H9 (cell line): ENCODE measurements around the gene CA7. TPM values are rescaled to one million over a fixed set of nuclear protein-coding genes. Genes with fewer than 3 reads are reported as not detected.

Experiments used
- DNase-seq: peaks from one replicate; pipeline ENCODE4 v3.0.0-alpha.2; 2017
- H2AFZ ChIP-seq: one replicate; pipeline ENCODE4 v1.6.1; 2013; ENCODE audit warnings: mild to moderate bottlenecking, low read length, control low read depth, moderate library complexity
- H2AK5ac ChIP-seq: 2 replicates; pipeline ENCODE4 v1.6.1; 2013; ENCODE audit warnings: low read length, control low read depth, mixed read lengths; ENCODE audit not compliant: insufficient read length
- H2BK120ac ChIP-seq: one replicate; pipeline ENCODE4 v1.6.1; 2013; ENCODE audit warnings: low read depth, mild to moderate bottlenecking, low read length, control low read depth, inconsistent platforms; ENCODE audit not compliant: poor library complexity, severe bottlenecking
- H2BK12ac ChIP-seq: 2 replicates; pipeline ENCODE4 v1.6.1; 2013; ENCODE audit warnings: low read length, control low read depth, mixed read lengths, low read depth; ENCODE audit not compliant: insufficient read length
- H2BK15ac ChIP-seq: 2 replicates; pipeline ENCODE4 v1.6.1; 2013; ENCODE audit warnings: low read depth, low read length, control low read depth
- H2BK20ac ChIP-seq: one replicate; pipeline ENCODE4 v1.6.1; 2013; ENCODE audit warnings: low read depth, mild to moderate bottlenecking, low read length, control low read depth, inconsistent platforms; ENCODE audit not compliant: poor library complexity, severe bottlenecking
- H2BK5ac ChIP-seq: 2 replicates; pipeline ENCODE4 v1.6.1; 2013; ENCODE audit warnings: low read length, control low read depth, mixed read lengths; ENCODE audit not compliant: insufficient read length
- H3K14ac ChIP-seq: 2 replicates; pipeline ENCODE4 v1.6.1; 2013; ENCODE audit warnings: low read length, control low read depth; ENCODE audit not compliant: insufficient read depth
- H3K18ac ChIP-seq: 2 replicates; pipeline ENCODE4 v1.6.1; 2013; ENCODE audit warnings: low read depth, mild to moderate bottlenecking, mixed read lengths, low read length, control low read depth; ENCODE audit not compliant: insufficient read length
- H3K23ac ChIP-seq: 2 replicates; pipeline ENCODE4 v1.6.1; 2013; ENCODE audit warnings: low read length, control low read depth, mixed read lengths, low read depth; ENCODE audit not compliant: insufficient read length
- H3K23me2 ChIP-seq: 2 replicates; pipeline ENCODE4 v1.6.1; 2013; ENCODE audit warnings: low read depth, mild to moderate bottlenecking, mixed read lengths, low read length, control low read depth; ENCODE audit not compliant: insufficient read length, poor library complexity, severe bottlenecking
- H3K27ac ChIP-seq: 2 replicates; pipeline ENCODE4 v1.5.1; 2013; ENCODE audit warnings: low read length, control low read depth, mixed read lengths, low read depth; ENCODE audit not compliant: insufficient read length
- H3K27me3 ChIP-seq: 2 replicates; pipeline ENCODE4 v1.6.1; 2013; ENCODE audit warnings: low read length, control low read depth, inconsistent platforms; ENCODE audit not compliant: insufficient read depth
- H3K4ac ChIP-seq: 2 replicates; pipeline ENCODE4 v1.6.1; 2013; ENCODE audit warnings: low read depth, mild to moderate bottlenecking, control low read depth, inconsistent platforms, low read length, moderate library complexity
- H3K4me1 ChIP-seq: 2 replicates; pipeline ENCODE4 v1.6.1; 2013; ENCODE audit warnings: low read length, control low read depth, inconsistent platforms; ENCODE audit not compliant: insufficient read depth
- H3K4me2 ChIP-seq: 2 replicates; pipeline ENCODE4 v1.6.1; 2013; ENCODE audit warnings: low read length, control low read depth, mixed read lengths; ENCODE audit not compliant: insufficient read length, insufficient read depth
- H3K56ac ChIP-seq: 2 replicates; pipeline ENCODE4 v1.6.1; 2013; ENCODE audit warnings: low read depth, mild to moderate bottlenecking, mixed read lengths, low read length, control low read depth; ENCODE audit not compliant: insufficient read length
- H3K79me1 ChIP-seq: 2 replicates; pipeline ENCODE4 v1.6.1; 2013; ENCODE audit warnings: low read depth, mild to moderate bottlenecking, moderate library complexity, low read length, control low read depth, inconsistent platforms; ENCODE audit not compliant: insufficient read depth, poor library complexity, severe bottlenecking
- H3K79me2 ChIP-seq: 2 replicates; pipeline ENCODE4 v1.6.1; 2013; ENCODE audit warnings: low read length, control low read depth, inconsistent platforms; ENCODE audit not compliant: insufficient read depth
- H3K9ac ChIP-seq: 2 replicates; pipeline ENCODE4 v1.6.1; 2013; ENCODE audit warnings: low read length, control low read depth, mixed read lengths; ENCODE audit not compliant: insufficient read length; ENCODE audit errors: extremely low read depth
- H3K9me3 ChIP-seq: one replicate; pipeline ENCODE4 v1.6.1; 2013; ENCODE audit warnings: low read depth, low read length, inconsistent platforms; ENCODE audit not compliant: control insufficient read depth
- H3T11ph ChIP-seq: one replicate; pipeline ENCODE4 v1.6.1; 2013; ENCODE audit warnings: mild to moderate bottlenecking, low read length, control low read depth, inconsistent platforms
- H4K20me1 ChIP-seq: one replicate; pipeline ENCODE4 v1.6.1; 2013; ENCODE audit not compliant: control insufficient read depth, insufficient read length, insufficient read depth
- H4K5ac ChIP-seq: 2 replicates; pipeline ENCODE4 v1.6.1; 2013; ENCODE audit warnings: low read depth, mild to moderate bottlenecking, mixed read lengths, low read length, control low read depth; ENCODE audit not compliant: insufficient read length
- H4K8ac ChIP-seq: replicated peaks from 2 replicates; pipeline ENCODE4 v1.6.1; 2013; ENCODE audit warnings: low read length, control low read depth, mixed read lengths, low read depth; ENCODE audit not compliant: insufficient read length
- H4K91ac ChIP-seq: 2 replicates; pipeline ENCODE4 v1.6.1; 2013; ENCODE audit warnings: low read depth, mild to moderate bottlenecking, moderate library complexity, mixed read lengths, low read length, control low read depth; ENCODE audit not compliant: insufficient read length
- H3K27ac Mint-ChIP-seq, 3 experiments: 2 replicates in 2 of 3; 3 replicates in 1 of 3; pipeline ENCODE4 v1.8.0; 2020 to 2021; ENCODE audit warnings: mixed read lengths in 3 of 3, mild to moderate bottlenecking in 1 of 3, moderate library complexity in 1 of 3
- H3K27me3 Mint-ChIP-seq: 2 replicates; pipeline ENCODE4 v1.8.0; 2021; ENCODE audit warnings: low read depth, mild to moderate bottlenecking, moderate library complexity, mixed read lengths
- H3K36me3 Mint-ChIP-seq, 3 experiments: 2 replicates in 2 of 3; 3 replicates in 1 of 3; pipeline ENCODE4 v1.8.0; 2020 to 2021; ENCODE audit warnings: low read depth in 3 of 3, mixed read lengths in 3 of 3; ENCODE audit not compliant: insufficient read depth in 1 of 3
- H3K4me1 Mint-ChIP-seq, 2 experiments: 2 replicates each; pipeline ENCODE4 v1.8.0; 2020; ENCODE audit warnings: mixed read lengths in 2 of 2
- H3K4me3 Mint-ChIP-seq, 2 experiments: 2 replicates in 1 of 2; 3 replicates in 1 of 2; pipeline ENCODE4 v1.8.0; 2020 to 2021; ENCODE audit warnings: mild to moderate bottlenecking in 2 of 2, mixed read lengths in 2 of 2, moderate library complexity in 1 of 2
- H3K9me3 Mint-ChIP-seq, 2 experiments: 2 replicates in 1 of 2; 3 replicates in 1 of 2; pipeline ENCODE4 v1.8.0; 2020; ENCODE audit warnings: mild to moderate bottlenecking in 2 of 2, mixed read lengths in 2 of 2, moderate library complexity in 1 of 2
- CTCF ChIP-seq: fragments of 200-600 bp; sonication (generic); conservative IDR thresholded peaks from 3 replicates; pipeline ENCODE4 v1.8.0; 2021; ENCODE audit warnings: antibody characterized with exemption, mild to moderate bottlenecking
- WGBS: extraction: QIAGEN DNeasy Blood & Tissue Kit; methylation state at CpG from one replicate; pipeline ENCODE4 v1.1.7; 2013; ENCODE audit warnings: missing lambda C conversion rate, low lambda C conversion rate, mixed read lengths; ENCODE audit not compliant: insufficient read length; ENCODE audit errors: extremely low coverage; 5-methylcytosine and 5-hydroxymethylcytosine counted together
- total RNA-seq: library from RNA; stranded (reverse); gene quantifications from 2 replicates; pipeline ENCODE4 v1.2.1, GENCODE V29; 2021

CA7 gene
- total RNA-seq, 1 experiment from 2014 or later: 0.81 TPM

DNA sequence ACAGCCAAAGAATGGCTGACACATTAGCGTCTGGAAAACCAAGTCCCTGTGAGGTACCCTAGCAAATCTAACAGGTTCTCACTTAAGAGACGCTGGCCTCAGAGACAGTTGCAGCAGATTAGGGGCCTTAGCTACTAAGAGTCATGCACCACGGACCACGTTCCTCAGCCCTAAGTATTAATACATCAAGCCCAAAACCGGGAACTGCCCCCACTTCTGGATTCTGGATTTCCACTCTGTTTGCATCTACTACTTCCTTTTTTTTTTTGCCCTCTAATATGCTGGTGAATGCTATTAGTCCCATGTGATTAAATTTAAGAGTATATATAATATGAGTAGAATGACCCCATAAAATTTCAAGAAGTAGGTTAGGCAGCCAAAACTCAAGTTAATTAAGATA is 42.1 kb upstream of the CA7 start:
- no peak overlapping the region for H2BK12ac ChIP-seq
- H3K18ac ChIP-seq: no peak overlapping the region
- H3K14ac ChIP-seq: no peak overlapping the region
- no peak overlapping the region for H2BK5ac ChIP-seq
- H4K91ac ChIP-seq: no peak overlapping the region
- Mint-ChIP-seq H3K27me3 (no peaks in the 10 kb centered on the region), H3K27ac (no peak overlapping the region), H3K9me3 (no peaks in the 10 kb centered on the region; a peak in 1 of 5 replicates), H3K4me1 (no peaks in the 10 kb centered on the region), H3K4me3 (no peak overlapping the region), H3K36me3 (peaks cover 16 to 44% (median 38%) of the 10 kb centered on the region in 3 experiments)
- H2AK5ac ChIP-seq: no peak overlapping the region
- H3K4ac ChIP-seq: no peak overlapping the region
- no peak overlapping the region for H2BK15ac ChIP-seq
- no peaks in the 10 kb centered on the region for H3K27me3 ChIP-seq
- no peak overlapping the region for H3K23ac ChIP-seq
- no peaks in the 10 kb centered on the region for H3K79me2 ChIP-seq
- H2BK120ac ChIP-seq: no peak overlapping the region
- H3K9me3 ChIP-seq: no peaks in the 10 kb centered on the region
- no peak overlapping the region for H2AFZ ChIP-seq
- H3K4me1 ChIP-seq: no peaks in the 10 kb centered on the region
- H4K20me1 ChIP-seq: no peaks in the 10 kb centered on the region
- no peak overlapping the region for H3K9ac ChIP-seq
- no peak for DNase-seq
- H3K79me1 ChIP-seq: no peaks in the 10 kb centered on the region
- no peak overlapping the region for H3T11ph ChIP-seq
- no peak overlapping the region for H4K8ac ChIP-seq
- H3K23me2 ChIP-seq: no peaks in the 10 kb centered on the region
- H2BK20ac ChIP-seq: no peak overlapping the region
- no peak overlapping the region for H3K56ac ChIP-seq
- no peak overlapping the region for H3K27ac ChIP-seq
- H3K4me2 ChIP-seq: no peak overlapping the region
- no peak for TF ChIP-seq CTCF
- no CpG with 5 or more reads among the region's 5 CpGs for WGBS
- H4K5ac ChIP-seq: no peak overlapping the region
